K562 (cell line): Measurements from ENCODE around the gene MFSD2B. TPM values are rescaled to one million over a fixed set of nuclear protein-coding genes. Genes with fewer than 3 reads are reported as not detected.

Experiments
- ATF1 ChIP-seq, 2 experiments: fragments of 450-650 bp in 1 of 2; IDR thresholded peaks; 2 replicates each; pipeline ENCODE4 v1.6.1; 2016; ENCODE audit warnings: missing compliant biosample characterization in 1 of 2, missing genetic modification characterization in 1 of 2
- CCNT2 ChIP-seq: IDR thresholded peaks from 2 replicates; pipeline ENCODE4 v1.6.1; 2011; ENCODE audit warnings: borderline replicate concordance, low read depth, mild to moderate bottlenecking, moderate library complexity, mixed read lengths, low read length; ENCODE audit not compliant: insufficient read length; ENCODE audit errors: extremely low read depth
- MAX ChIP-seq: sonication (generic); formaldehyde crosslinking; IDR thresholded peaks from 2 replicates; pipeline ENCODE4 v1.9.0; 2022; ENCODE audit warnings: mild to moderate bottlenecking, missing genetic modification reagents
- THRAP3 ChIP-seq: fragments of 450-650 bp; IDR thresholded peaks from 2 replicates; pipeline ENCODE4 v1.6.1; 2016; ENCODE audit warnings: mild to moderate bottlenecking, inconsistent platforms, borderline replicate concordance
- ZBTB40 ChIP-seq, 2 experiments: fragments of 450-650 bp in 1 of 2; sonication (generic) in 1 of 2; formaldehyde crosslinking in 1 of 2; IDR thresholded peaks; 2 replicates each; pipeline versions ENCODE4 v1.7.1 to v1.9.0; 2016 to 2022; ENCODE audit warnings: inconsistent platforms in 1 of 2, mild to moderate bottlenecking in 1 of 2, missing genetic modification reagents in 1 of 2
- polyA plus RNA-seq, 8 experiments: library from polyadenylated mRNA; depleted of rRNA in 4 of 8; stranded (reverse) in 5 of 8; unstranded in 3 of 8; fragments of >200 nt; fragmentation: Nextera tagmentation in 2 of 8; fragmentation: Illumina TruSeq in 1 of 8; extraction: Ambion mirVana in 2 of 8; extraction: Trizol in 1 of 8; gene quantifications; 2 replicates each; pipeline versions ENCODE4 v1.2.1 to v1.2.3, GENCODE V29; 2011 to 2014; ENCODE audit warnings: inconsistent platforms in 1 of 8, missing spikeins in 1 of 8
- total RNA-seq, 7 experiments: library from RNA; depleted of rRNA in 6 of 7; stranded (reverse); fragments of >200 nt in 6 of 7; fragmentation: Illumina TruSeq in 2 of 7; extraction: Trizol in 2 of 7; gene quantifications; 2 replicates each; pipeline versions ENCODE4 v1.2.1 to v1.2.3, GENCODE V29; 2011 to 2021; ENCODE audit warnings: low replicate concordance in 1 of 7
- TF ChIP-seq, protein P1 (sequence below): fragments of 450-650 bp; IDR thresholded peaks from 2 replicates; pipeline ENCODE4 v1.7.1; 2018; ENCODE audit warnings: mild to moderate bottlenecking, low read depth; ENCODE audit not compliant: partially characterized antibody
- TF ChIP-seq, protein P2 (sequence below): IDR thresholded peaks from 3 replicates; pipeline ENCODE4 v1.6.1; 2011; ENCODE audit warnings: borderline replicate concordance, mild to moderate bottlenecking; ENCODE audit not compliant: insufficient read length, insufficient read depth
- TF ChIP-seq, protein P3 (sequence below): fragments of 250-450 bp; sonication (Bioruptor Pico); IDR thresholded peaks from 2 replicates; pipeline ENCODE4 v1.5.0; 2021

MFSD2B gene
- total and polyA plus RNA-seq, 9 of the 15 experiments (the other 6 are each of a cell fraction or from before 2014, with no cell fraction given): 2.6 to 10.9 (median 6.8) TPM

GRCh38 chr2:24046930-24047702 is 37.2 kb downstream of the MFSD2B start, which contains the start of gene WDCP (continued):
- TF ChIP-seq, protein P1, sequence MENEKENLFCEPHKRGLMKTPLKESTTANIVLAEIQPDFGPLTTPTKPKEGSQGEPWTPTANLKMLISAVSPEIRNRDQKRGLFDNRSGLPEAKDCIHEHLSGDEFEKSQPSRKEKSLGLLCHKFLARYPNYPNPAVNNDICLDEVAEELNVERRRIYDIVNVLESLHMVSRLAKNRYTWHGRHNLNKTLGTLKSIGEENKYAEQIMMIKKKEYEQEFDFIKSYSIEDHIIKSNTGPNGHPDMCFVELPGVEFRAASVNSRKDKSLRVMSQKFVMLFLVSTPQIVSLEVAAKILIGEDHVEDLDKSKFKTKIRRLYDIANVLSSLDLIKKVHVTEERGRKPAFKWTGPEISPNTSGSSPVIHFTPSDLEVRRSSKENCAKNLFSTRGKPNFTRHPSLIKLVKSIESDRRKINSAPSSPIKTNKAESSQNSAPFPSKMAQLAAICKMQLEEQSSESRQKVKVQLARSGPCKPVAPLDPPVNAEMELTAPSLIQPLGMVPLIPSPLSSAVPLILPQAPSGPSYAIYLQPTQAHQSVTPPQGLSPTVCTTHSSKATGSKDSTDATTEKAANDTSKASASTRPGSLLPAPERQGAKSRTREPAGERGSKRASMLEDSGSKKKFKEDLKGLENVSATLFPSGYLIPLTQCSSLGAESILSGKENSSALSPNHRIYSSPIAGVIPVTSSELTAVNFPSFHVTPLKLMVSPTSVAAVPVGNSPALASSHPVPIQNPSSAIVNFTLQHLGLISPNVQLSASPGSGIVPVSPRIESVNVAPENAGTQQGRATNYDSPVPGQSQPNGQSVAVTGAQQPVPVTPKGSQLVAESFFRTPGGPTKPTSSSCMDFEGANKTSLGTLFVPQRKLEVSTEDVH: peak; percentile 20
- TF ChIP-seq, protein P2, sequence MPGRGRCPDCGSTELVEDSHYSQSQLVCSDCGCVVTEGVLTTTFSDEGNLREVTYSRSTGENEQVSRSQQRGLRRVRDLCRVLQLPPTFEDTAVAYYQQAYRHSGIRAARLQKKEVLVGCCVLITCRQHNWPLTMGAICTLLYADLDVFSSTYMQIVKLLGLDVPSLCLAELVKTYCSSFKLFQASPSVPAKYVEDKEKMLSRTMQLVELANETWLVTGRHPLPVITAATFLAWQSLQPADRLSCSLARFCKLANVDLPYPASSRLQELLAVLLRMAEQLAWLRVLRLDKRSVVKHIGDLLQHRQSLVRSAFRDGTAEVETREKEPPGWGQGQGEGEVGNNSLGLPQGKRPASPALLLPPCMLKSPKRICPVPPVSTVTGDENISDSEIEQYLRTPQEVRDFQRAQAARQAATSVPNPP: no peak
- peak; percentile 75 for TF ChIP-seq MAX (CRISPR knock-in tag)
- TF ChIP-seq, protein P3, sequence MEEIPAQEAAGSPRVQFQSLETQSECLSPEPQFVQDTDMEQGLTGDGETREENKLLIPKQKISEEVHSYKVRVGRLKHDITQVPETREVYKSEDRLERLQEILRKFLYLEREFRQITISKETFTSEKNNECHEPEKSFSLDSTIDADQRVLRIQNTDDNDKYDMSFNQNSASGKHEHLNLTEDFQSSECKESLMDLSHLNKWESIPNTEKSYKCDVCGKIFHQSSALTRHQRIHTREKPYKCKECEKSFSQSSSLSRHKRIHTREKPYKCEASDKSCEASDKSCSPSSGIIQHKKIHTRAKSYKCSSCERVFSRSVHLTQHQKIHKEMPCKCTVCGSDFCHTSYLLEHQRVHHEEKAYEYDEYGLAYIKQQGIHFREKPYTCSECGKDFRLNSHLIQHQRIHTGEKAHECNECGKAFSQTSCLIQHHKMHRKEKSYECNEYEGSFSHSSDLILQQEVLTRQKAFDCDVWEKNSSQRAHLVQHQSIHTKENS (CRISPR knock-in tag): no peak
- TF ChIP-seq ZBTB40 (IDR thresholded peaks at IDR 0.05): peak; percentile 89
- TF ChIP-seq ZBTB40 (CRISPR knock-in tag; IDR thresholded peaks at IDR 0.05): no peak
- TF ChIP-seq ATF1 (CRISPR knock-in tag; IDR thresholded peaks at IDR 0.05): no peak
- TF ChIP-seq ATF1 (tag; IDR thresholded peaks at IDR 0.05): peak; percentile 76
- TF ChIP-seq THRAP3: no peak
- TF ChIP-seq CCNT2: no peak
